WERI-Rb-1 (cell line): ENCODE measurements around the gene PRPF6.
A peak's percentile ranks its signal among the peaks of the same experiment; 100 is the strongest.

Experiments
- DNase-seq: peaks from one replicate; pipeline ENCODE4 v3.0.0-alpha.2; 2020
- H3K27ac ChIP-seq: fragments of 250-450 bp; sonication (Bioruptor Pico); 2 replicates; pipeline ENCODE4 v1.5.1; 2020; ENCODE audit warnings: mild to moderate bottlenecking, moderate library complexity
- H3K27me3 ChIP-seq: fragments of 250-450 bp; sonication (Bioruptor Pico); 2 replicates; pipeline ENCODE4 v1.5.1; 2021; ENCODE audit warnings: mild to moderate bottlenecking, low read depth, moderate library complexity; ENCODE audit not compliant: insufficient read depth, severe bottlenecking
- H3K36me3 ChIP-seq: fragments of 250-450 bp; sonication (Bioruptor Pico); 2 replicates; pipeline ENCODE4 v1.5.1; 2020; ENCODE audit warnings: mild to moderate bottlenecking, moderate library complexity
- H3K4me3 ChIP-seq: 2 replicates; pipeline ENCODE4 v1.5.1; 2011; ENCODE audit warnings: low read depth, mild to moderate bottlenecking, control low read depth, low read length
- H3K9me3 ChIP-seq: fragments of 250-450 bp; sonication (Bioruptor Pico); 2 replicates; pipeline ENCODE4 v1.5.1; 2021; ENCODE audit warnings: mild to moderate bottlenecking, moderate library complexity; ENCODE audit not compliant: severe bottlenecking
- CTCF ChIP-seq: IDR thresholded peaks from 2 replicates; pipeline ENCODE4 v1.5.1; 2011; ENCODE audit warnings: low read depth, mild to moderate bottlenecking, control low read depth, inconsistent platforms, low read length

Gene PRPF6

GRCh38 chr20:64056639-64056888 is 75.6 kb downstream of the PRPF6 start:
- Histone ChIP-seq H3K36me3 (no peaks in the 10 kb centered on the region), H3K4me3 (no peak overlapping the region), H3K27ac (no peak overlapping the region), H3K9me3 (no peaks in the 10 kb centered on the region), H3K27me3 (no peaks in the 10 kb centered on the region)
- TF ChIP-seq CTCF, result no peak
- no peak for DNase-seq

- TF ChIP-seq CTCF, result no peak
- Histone ChIP-seq H3K4me3 (no peak overlapping the region), H3K9me3 (no peaks in the 10 kb centered on the region), H3K27me3 (no peaks in the 10 kb centered on the region), H3K27ac (no peak overlapping the region), H3K36me3 (no peaks in the 10 kb centered on the region)
- no peak for DNase-seq
Observed at GRCh38 chr20:64056889-64057627, 76.1 kb downstream of the PRPF6 start.

- H3K27me3 ChIP-seq, result no peaks in the 10 kb centered on the region
- no peak overlapping the region for H3K4me3 ChIP-seq
- H3K36me3 ChIP-seq, result no peaks in the 10 kb centered on the region
- no peaks in the 10 kb centered on the region for H3K9me3 ChIP-seq
- H3K27ac ChIP-seq, result no peak overlapping the region
- peak; percentile 82 for TF ChIP-seq CTCF
- peak; percentile 81 for DNase-seq
Observed at GRCh38 chr20:64057628-64058498, 76.9 kb downstream of the PRPF6 start.

- H3K9me3 ChIP-seq, result no peaks in the 10 kb centered on the region
- no peak for TF ChIP-seq CTCF
- no peaks in the 10 kb centered on the region for H3K27me3 ChIP-seq
- no peak overlapping the region for H3K4me3 ChIP-seq
- H3K36me3 ChIP-seq, result no peaks in the 10 kb centered on the region
- DNase-seq, result no peak
- H3K27ac ChIP-seq, result no peak overlapping the region
Observed at GRCh38 chr20:64058536-64058935, 77.6 kb downstream of the PRPF6 start.

- no peak for TF ChIP-seq CTCF
- peak overlapping the region; percentile 45 for H3K4me3 ChIP-seq
- no peaks in the 10 kb centered on the region for H3K27me3 ChIP-seq
- no peaks in the 10 kb centered on the region for H3K9me3 ChIP-seq
- no peak for DNase-seq
- no peaks in the 10 kb centered on the region for H3K36me3 ChIP-seq
- peak overlapping the region; percentile 69 for H3K27ac ChIP-seq
Observed at GRCh38 chr20:64062276-64062595, 81.3 kb downstream of the PRPF6 start.
